ENCODE results near the gene DHX35. TPM values are rescaled to one million over a fixed set of nuclear protein-coding genes. Genes with fewer than 3 reads are reported as not detected.

Gene DHX35
- total RNA-seq, 1 donor from 2014 or later: 9.5 TPM

GRCh38 chr20:38999217-38999616 is 37.1 kb downstream of the DHX35 start:
- no peak for TF ChIP-seq CTCF (IDR thresholded peaks at IDR 0.05)
- ChIA-PET CTCF (no interaction called here), POLR2A (no interaction called here)
- Mint-ChIP-seq H3K4me3 (no peak overlapping the region), H3K9me3 (no peaks in the 10 kb centered on the region), H3K27me3 (no peaks in the 10 kb centered on the region), H3K27ac (no peak overlapping the region), H3K36me3 (ENCODE audit: low read depth) (peaks cover 71% of the 10 kb centered on the region), H3K4me1 (peaks cover 4% of the 10 kb centered on the region)
- DNase-seq (no peak), ATAC-seq (ENCODE audit: low read depth) (no peak)
- intact Hi-C loops (cut with micrococcal nuclease): no loop called here

- ATAC-seq (ENCODE audit: low read depth) (no peak), DNase-seq (no peak)
- intact Hi-C loops (cut with micrococcal nuclease): no loop called here
- no peaks in the 10 kb centered on the region for H3K27me3 Mint-ChIP-seq
- ChIA-PET POLR2A (interaction anchor here (0.6 kb wide), 1 partner anchor 94 kb away, joined by 4 read pairs; no protein-coding TSS in a partner anchor), CTCF (no interaction called here)
- H3K36me3 Mint-ChIP-seq (ENCODE audit: low read depth): peaks cover 70% of the 10 kb centered on the region
- no peak for TF ChIP-seq CTCF (IDR thresholded peaks at IDR 0.05)
- H3K4me1 Mint-ChIP-seq: peaks cover 4% of the 10 kb centered on the region
- no peak overlapping the region for H3K27ac Mint-ChIP-seq
- H3K4me3 Mint-ChIP-seq: no peak overlapping the region
- H3K9me3 Mint-ChIP-seq: no peaks in the 10 kb centered on the region
Observed at GRCh38 chr20:38999965-39000910, 38.1 kb downstream of the DHX35 start.

GRCh38 chr20:39004508-39004907 is 42.4 kb downstream of the DHX35 start:
- ChIA-PET CTCF (no interaction called here), POLR2A (no interaction called here)
- Mint-ChIP-seq H3K9me3 (no peaks in the 10 kb centered on the region), H3K36me3 (ENCODE audit: low read depth) (peaks cover 79% of the 10 kb centered on the region), H3K27ac (no peak overlapping the region), H3K4me1 (no peaks in the 10 kb centered on the region), H3K27me3 (no peaks in the 10 kb centered on the region), H3K4me3 (no peak overlapping the region)
- no peak for DNase-seq
- intact Hi-C loops (cut with micrococcal nuclease): no loop called here
- ATAC-seq (ENCODE audit: low read depth): no peak
- no peak for TF ChIP-seq CTCF (IDR thresholded peaks at IDR 0.05)

- Mint-ChIP-seq H3K27ac (no peak overlapping the region), H3K4me3 (no peak overlapping the region), H3K36me3 (ENCODE audit: low read depth) (peaks cover 79% of the 10 kb centered on the region), H3K4me1 (no peaks in the 10 kb centered on the region), H3K27me3 (no peaks in the 10 kb centered on the region), H3K9me3 (no peaks in the 10 kb centered on the region)
- no peak for ATAC-seq (ENCODE audit: low read depth)
- POLR2A ChIA-PET: interaction anchor here (0.7 kb wide), 1 partner anchor 36 kb away, joined by 3 read pairs; no protein-coding TSS in a partner anchor
- intact Hi-C loops (cut with micrococcal nuclease): no loop called here
- CTCF ChIA-PET: no interaction called here
- no peak for TF ChIP-seq CTCF (IDR thresholded peaks at IDR 0.05)
- DNase-seq: no peak
Observed at GRCh38 chr20:39009348-39009747, 47.2 kb downstream of the DHX35 start.

GRCh38 chr20:39010496-39010895 is 48.4 kb downstream of the DHX35 start:
- no peak for DNase-seq
- ChIA-PET POLR2A (no interaction called here), CTCF (no interaction called here)
- Mint-ChIP-seq H3K4me1 (no peaks in the 10 kb centered on the region), H3K4me3 (no peak overlapping the region), H3K27ac (no peak overlapping the region), H3K9me3 (no peaks in the 10 kb centered on the region), H3K36me3 (ENCODE audit: low read depth) (peaks cover 83% of the 10 kb centered on the region), H3K27me3 (no peaks in the 10 kb centered on the region)
- ATAC-seq (ENCODE audit: low read depth): no peak
- TF ChIP-seq CTCF (IDR thresholded peaks at IDR 0.05): no peak
- intact Hi-C loops (cut with micrococcal nuclease): no loop called here
